Measurements from ENCODE around the gene PSMF1. TPM values are rescaled to one million over a fixed set of nuclear protein-coding genes. Genes with fewer than 3 reads are reported as not detected.

The PSMF1 gene
- total and polyA plus RNA-seq, 2 of the 4 experiments (the other 2 are of a cell fraction) = 93.6 to 109 TPM

- POLR2A ChIA-PET (ENCODE audit: unreplicated experiment) = no interaction called here
- no CpG with 5 or more reads among the region's 7 CpGs for whole genome bisulfite sequencing, 2 experiments (ENCODE audit: extremely low coverage in 2 of 2, insufficient read length in 1 of 2)
Measured at GRCh38 chr20:1197801-1198200, 79.4 kb downstream of the PSMF1 start.

More at GRCh38 chr20:1197801-1198200, 79.4 kb downstream of the PSMF1 start:
- Histone ChIP-seq H3K9ac (ENCODE audit: low read depth, low read length) (no peak overlapping the region), H4K5ac (ENCODE audit: low read depth, low read length) (no peak overlapping the region), H2BK15ac (ENCODE audit: low read depth, low read length) (no peak overlapping the region), H2AK9ac (replicated peaks; ENCODE audit: low read depth, low read length, poor library complexity) (no peak overlapping the region), H3K9me1 (ENCODE audit: insufficient read depth, low read length) (no peaks in the 10 kb centered on the region), H2BK5ac (ENCODE audit: low read depth, low read length, poor library complexity, severe bottlenecking) (no peak overlapping the region), H3K4me2 (ENCODE audit: low read depth, low read length) (no peak overlapping the region), H2BK20ac (ENCODE audit: low read depth, low read length) (no peak overlapping the region), H3K36me3 (ENCODE audit: control insufficient read depth, insufficient read depth, low read length) (no peaks in the 10 kb centered on the region), H2AFZ (replicated peaks; ENCODE audit: low read length, poor library complexity) (no peak overlapping the region), H3K23ac (ENCODE audit: low read depth, low read length) (no peak overlapping the region), H3K14ac (replicated peaks; ENCODE audit: low read depth, low read length) (no peak overlapping the region), H3K27me3 (ENCODE audit: control insufficient read depth, insufficient read depth, low read length) (peaks cover 57% of the 10 kb centered on the region), H4K8ac (ENCODE audit: low read depth in 2 of 2, low read length in 2 of 2) (no peak overlapping the region), H2BK120ac (ENCODE audit: low read depth, low read length) (no peak overlapping the region), H4K20me1 (ENCODE audit: insufficient read depth, low read length) (no peaks in the 10 kb centered on the region), H2AK5ac (ENCODE audit: low read depth, low read length) (no peak overlapping the region), H3K56ac (ENCODE audit: extremely low read depth, insufficient read depth, low read length) (no peak overlapping the region), H3K9me3 (ENCODE audit: control insufficient read depth, insufficient read depth, low read length) (peaks cover 4% of the 10 kb centered on the region; the same call in 1 of the 2 replicates), H3K4me1 (ENCODE audit: control insufficient read depth, insufficient read depth, low read length) (no peaks in the 10 kb centered on the region), H3K18ac (ENCODE audit: low read depth, low read length) (no peak overlapping the region), H4K91ac (ENCODE audit: insufficient read depth, low read depth, low read length) (no peak overlapping the region), H3K4ac (ENCODE audit: low read depth, low read length) (no peak overlapping the region), H3K4me3 (ENCODE audit: insufficient read depth, low read depth, low read length) (no peak overlapping the region), H3K79me1 (ENCODE audit: low read depth in 1 of 2, low read length in 2 of 2) (no peaks in the 10 kb centered on the region), H3K27ac (ENCODE audit: insufficient read depth, low read length) (no peak overlapping the region)
- TF ChIP-seq USF2 (IDR thresholded peaks at IDR 0.05; ENCODE audit: low read depth, low read length) = no peak
- TF ChIP-seq SMC3 (IDR thresholded peaks at IDR 0.05; ENCODE audit: low read depth, low read length) = no peak
- no peak for TF ChIP-seq RFX5 (IDR thresholded peaks at IDR 0.05; ENCODE audit: low read depth, low read length)
- no peak for DNase-seq
- in situ Hi-C loops (cut with MboI; ENCODE audit: low sequenced_read_pairs) = no loop called here
- no peak for ATAC-seq (ENCODE audit: low read depth)
- dilution Hi-C loops (cut with HindIII; ENCODE audit: low sequenced_read_pairs, unreplicated experiment) = no loop called here
- CTCF ChIA-PET = no interaction called here
- intact Hi-C loops (cut with micrococcal nuclease) = no loop called here
- no TSS peak for BruUV-seq (replicated peaks)

All from IMR-90 (cell line).